MM.1S (cell line): ENCODE results near the gene LRIT1.

Experiments
- CTCF ChIP-seq: fragments of 300-600 bp; sonication (generic); IDR thresholded peaks from 2 replicates; pipeline ENCODE4 v1.5.1; 2016; ENCODE audit warnings: antibody characterized with exemption, low read length, mixed read lengths
- EZH2 ChIP-seq: fragments of 300-600 bp; sonication (generic); optimal IDR thresholded peaks from 2 replicates; pipeline ENCODE3; 2017; ENCODE audit warnings: low read depth, mild to moderate bottlenecking, antibody characterized with exemption, low read length, mixed read lengths
- EZH2phosphoT487 ChIP-seq: fragments of 300-600 bp; sonication (generic); IDR thresholded peaks from 2 replicates; pipeline ENCODE4 v1.6.1; 2018; ENCODE audit warnings: antibody characterized with exemption, low read length

DNA sequence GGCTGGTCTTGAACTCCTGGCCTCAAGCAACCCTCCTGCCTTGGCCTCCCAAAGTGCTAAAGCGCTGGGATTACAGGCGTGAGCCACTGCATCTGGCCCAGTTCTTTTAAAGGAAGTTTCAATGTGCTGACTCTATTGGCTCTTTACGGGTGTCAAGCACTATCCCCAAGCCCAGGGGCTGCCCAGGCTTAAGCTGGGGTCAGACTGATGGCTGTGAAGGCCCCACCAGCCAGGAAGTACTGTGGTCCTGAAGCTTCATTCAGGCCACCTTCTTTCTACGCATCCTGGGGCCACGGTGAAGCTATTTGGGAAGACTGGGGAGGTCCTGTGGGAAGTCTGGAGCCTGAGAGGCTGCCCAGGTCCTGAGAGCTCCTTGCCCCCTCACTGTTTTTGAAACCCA is 59.7 kb downstream of the LRIT1 start:
- TF ChIP-seq CTCF = no peak
- TF ChIP-seq EZH2phosphoT487 = no peak
- TF ChIP-seq EZH2 = no peak
